A549 (cell line): ENCODE data around the gene LILRB3. TPM values are rescaled to one million over a fixed set of nuclear protein-coding genes. Genes with fewer than 3 reads are reported as not detected.

ENCODE experiments used
- ATAC-seq, 2 experiments: fragments of 200-7000 bp in 1 of 2; fragments of >200 bp in 1 of 2; cut with Nextera tagmentation in 1 of 2; cut with Tn5 transposase in 1 of 2; 3 replicates each; pipeline versions ENCODE4 v1.8.0 to v1.9.1; 2018 to 2020; ENCODE audit warnings: mild to moderate bottlenecking in 1 of 2, moderate library complexity in 1 of 2
- CTCF ChIA-PET: fragments of 300-600 bp; sonication (Branson Sonifier 250); formaldehyde crosslinking; extraction: SDS; loops from one replicate; lab custom pipeline; 2021; ENCODE audit warnings: antibody characterized with exemption, inconsistent platforms; lab: Yijun Ruan, JAX
- POLR2A ChIA-PET: fragments of 350-600 bp; formaldehyde crosslinking; extraction: SDS; loops from one replicate; lab custom pipeline; 2021; ENCODE audit warnings: antibody characterized with exemption, inconsistent platforms; lab: Yijun Ruan, JAX
- DNase-seq, 2 experiments: peaks; one replicate each; pipeline versions ENCODE4 v3.0.0 to v3.0.0-alpha.2; 2011 to 2016; ENCODE audit warnings: low read depth in 1 of 2, low spot score in 1 of 2
- FAIRE-seq: peaks from 2 replicates; lab custom pipeline; 2011; peaks lifted over from hg19 to GRCh38; lab: Jason Lieb, UNC
- H3K27ac ChIP-seq, 2 experiments: fragments of >200 bp; sonication (Bioruptor Twin); formaldehyde crosslinking; 3 replicates each; pipeline ENCODE4 v1.5.1; 2016 to 2017
- H3K4me1 ChIP-seq: fragments of >200 bp; sonication (Bioruptor Twin); formaldehyde crosslinking; 3 replicates; pipeline ENCODE4 v1.6.1; 2016
- H3K4me2 ChIP-seq: fragments of >200 bp; sonication (Bioruptor Twin); formaldehyde crosslinking; 3 replicates; pipeline ENCODE4 v1.6.1; 2016
- H3K4me3 ChIP-seq: fragments of >200 bp; sonication (Bioruptor Twin); formaldehyde crosslinking; 3 replicates; pipeline ENCODE4 v1.5.1; 2016
- H3K9me3 ChIP-seq: fragments of >200 bp; sonication (Bioruptor Twin); formaldehyde crosslinking; 3 replicates; pipeline ENCODE4 v1.6.1; 2016
- CHD2 ChIP-seq: fragments of 150-350 bp; IDR thresholded peaks from 2 replicates; pipeline ENCODE4 v1.6.1; 2014; ENCODE audit warnings: low read length; ENCODE audit not compliant: partially characterized antibody
- CTCF ChIP-seq: fragments of >200 bp; sonication (Bioruptor Twin); formaldehyde crosslinking; IDR thresholded peaks from 3 replicates; pipeline ENCODE4 v1.5.1; 2016
- EHMT2 ChIP-seq: fragments of 200-600 bp; sonication (generic); IDR thresholded peaks from 2 replicates; pipeline ENCODE4 v1.6.1; 2016; ENCODE audit warnings: antibody characterized with exemption, low read depth, mild to moderate bottlenecking, moderate library complexity
- ESRRA ChIP-seq: fragments of 150-350 bp; IDR thresholded peaks from 2 replicates; pipeline ENCODE4 v1.6.1; 2014; ENCODE audit warnings: mild to moderate bottlenecking, low read length, borderline replicate concordance
- FOXS1 ChIP-seq: fragments of 250-450 bp; sonication (Bioruptor Pico); IDR thresholded peaks from 2 replicates; pipeline ENCODE4 v1.5.0; 2020; ENCODE audit warnings: mild to moderate bottlenecking, moderate library complexity
- GATA3 ChIP-seq: IDR thresholded peaks from 2 replicates; pipeline ENCODE4 v1.6.1; 2012; ENCODE audit warnings: borderline replicate concordance
- HEYL ChIP-seq: fragments of 250-450 bp; sonication (Bioruptor Pico); IDR thresholded peaks from 2 replicates; pipeline ENCODE4 v1.8.0; 2021; ENCODE audit warnings: mild to moderate bottlenecking, moderate library complexity
- HOXA7 ChIP-seq: fragments of 250-450 bp; sonication (Bioruptor Pico); IDR thresholded peaks from 2 replicates; pipeline ENCODE4 v1.5.0; 2020; ENCODE audit warnings: mild to moderate bottlenecking, moderate library complexity
- HOXB5 ChIP-seq: fragments of 250-450 bp; sonication (Bioruptor Pico); IDR thresholded peaks from 2 replicates; pipeline ENCODE4 v1.5.0; 2020; ENCODE audit warnings: mild to moderate bottlenecking, moderate library complexity
- MAX ChIP-seq: IDR thresholded peaks from 2 replicates; pipeline ENCODE4 v1.6.1; 2012
- MYC ChIP-seq: IDR thresholded peaks from 2 replicates; pipeline ENCODE4 v1.6.1; 2012; ENCODE audit warnings: mild to moderate bottlenecking, inconsistent platforms, low read length, improper control_type of control experiment, borderline replicate concordance
- NFE2L2 ChIP-seq: fragments of 150-350 bp; conservative IDR thresholded peaks from 2 replicates; pipeline ENCODE4 v1.6.1; 2014; ENCODE audit warnings: low read length
- PBX3 ChIP-seq: IDR thresholded peaks from 2 replicates; pipeline ENCODE4 v1.6.1; 2012
- PHF8 ChIP-seq: fragments of 200-600 bp; sonication (generic); IDR thresholded peaks from 2 replicates; pipeline ENCODE4 v1.6.1; 2016; ENCODE audit warnings: low read depth, mild to moderate bottlenecking, antibody characterized with exemption, moderate library complexity, borderline replicate concordance
- RAD21 ChIP-seq, 2 experiments: fragments of >200 bp in 1 of 2; sonication (Bioruptor Twin) in 1 of 2; formaldehyde crosslinking in 1 of 2; IDR thresholded peaks in 1 of 2; conservative IDR thresholded peaks in 1 of 2; 2 replicates in 1 of 2; 3 replicates in 1 of 2; pipeline ENCODE4 v1.6.1; 2012 to 2018; ENCODE audit warnings: inconsistent platforms in 1 of 2
- RARB ChIP-seq: fragments of 250-450 bp; sonication (Bioruptor Pico); IDR thresholded peaks from 2 replicates; pipeline ENCODE4 v1.8.0; 2021; ENCODE audit warnings: mild to moderate bottlenecking, moderate library complexity
- RFX5 ChIP-seq: fragments of 450-650 bp; IDR thresholded peaks from 2 replicates; pipeline ENCODE4 v1.7.1; 2014; ENCODE audit warnings: antibody characterized with exemption, mild to moderate bottlenecking, moderate library complexity
- RNF2 ChIP-seq: fragments of 200-600 bp; sonication (generic); IDR thresholded peaks from 2 replicates; pipeline ENCODE4 v1.6.1; 2016; ENCODE audit warnings: low read depth, mild to moderate bottlenecking, antibody characterized with exemption, moderate library complexity, borderline replicate concordance
- SMC3 ChIP-seq: fragments of >200 bp; sonication (Bioruptor Twin); formaldehyde crosslinking; IDR thresholded peaks from 3 replicates; pipeline ENCODE4 v1.6.1; 2018; ENCODE audit warnings: inconsistent platforms
- SREBF2 ChIP-seq: fragments of 450-650 bp; IDR thresholded peaks from 2 replicates; pipeline ENCODE4 v1.6.1; 2014; ENCODE audit warnings: mild to moderate bottlenecking, moderate library complexity
- TFCP2L1 ChIP-seq: fragments of 250-450 bp; sonication (Bioruptor Pico); IDR thresholded peaks from 2 replicates; pipeline ENCODE4 v1.5.0; 2021; ENCODE audit warnings: mild to moderate bottlenecking
- USF2 ChIP-seq: fragments of 450-650 bp; IDR thresholded peaks from 2 replicates; pipeline ENCODE4 v1.6.1; 2014; ENCODE audit warnings: antibody characterized with exemption
- ZNF302 ChIP-seq: fragments of 250-450 bp; sonication (Bioruptor Pico); IDR thresholded peaks from 2 replicates; pipeline ENCODE4 v1.9.0; 2021; ENCODE audit warnings: inconsistent platforms, mild to moderate bottlenecking, moderate library complexity
- WGBS: methylation state at CpG from one replicate; pipeline ENCODE4 v1.1.6; 2017; ENCODE audit errors: missing lambda C conversion rate; 5-methylcytosine and 5-hydroxymethylcytosine counted together
- polyA plus RNA-seq, 4 experiments: library from polyadenylated mRNA; depleted of rRNA in 3 of 4; stranded (reverse); fragments of >200 nt; fragmentation: RNase III in 1 of 4; extraction: RNeasy Plus Mini Kit Qiagen cat#74134 plus additional on column Dnase treatment in 1 of 4; gene quantifications; 2 replicates in 3 of 4; 3 replicates in 1 of 4; pipeline ENCODE4 v1.2.3, GENCODE V29; 2011 to 2017
- TF ChIP-seq, protein P1 (sequence below): fragments of 200-600 bp; sonication (generic); IDR thresholded peaks from 2 replicates; pipeline ENCODE4 v1.6.1; 2016; ENCODE audit warnings: antibody characterized with exemption, mild to moderate bottlenecking, moderate library complexity
- TF ChIP-seq, protein P2 (sequence below): fragments of >200 bp; sonication (Bioruptor Twin); formaldehyde crosslinking; IDR thresholded peaks from 2 replicates; pipeline ENCODE4 v1.6.1; 2016

The LILRB3 gene
- polyA plus RNA-seq, 2 of the 4 experiments (the other 2 are of a cell fraction): not detected

DNA sequence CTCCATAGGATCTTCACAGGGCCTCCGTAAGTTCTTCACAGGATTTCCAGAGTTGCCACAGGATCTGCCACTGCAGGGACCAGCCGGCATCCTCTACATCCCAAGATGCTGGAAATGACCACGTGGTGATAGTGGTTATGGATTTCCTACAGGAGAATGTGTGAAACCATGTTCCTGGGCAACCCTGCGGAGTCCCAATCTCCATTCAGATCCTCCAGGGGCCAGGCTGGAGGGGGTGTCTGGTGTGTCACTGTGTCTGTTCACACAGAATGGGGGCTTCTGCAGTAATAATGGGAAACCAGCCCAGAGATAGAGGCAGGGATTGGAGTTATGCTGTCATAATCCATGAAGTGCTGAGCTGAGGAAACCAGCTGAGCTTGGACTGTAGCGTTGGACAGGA is 11.1 kb upstream of the LILRB3 start:
- FAIRE-seq (no peak), ATAC-seq (no peak), DNase-seq (no peak)
- ChIA-PET POLR2A (no interaction called here), CTCF (interaction anchor here (1.0 to 3.2 kb wide), 4 partner anchors 13 to 158 kb away, joined by 3 to 10 read pairs (median 6); no protein-coding TSS in a partner anchor)
- H3K27ac ChIP-seq: no peak overlapping the region
- no peaks in the 10 kb centered on the region for H3K4me1 ChIP-seq
- 42% methylated on average over 5 of the region's 5 CpGs for WGBS
- TF ChIP-seq MAX: no peak
- no peak for TF ChIP-seq GATA3
- TF ChIP-seq, protein P1, sequence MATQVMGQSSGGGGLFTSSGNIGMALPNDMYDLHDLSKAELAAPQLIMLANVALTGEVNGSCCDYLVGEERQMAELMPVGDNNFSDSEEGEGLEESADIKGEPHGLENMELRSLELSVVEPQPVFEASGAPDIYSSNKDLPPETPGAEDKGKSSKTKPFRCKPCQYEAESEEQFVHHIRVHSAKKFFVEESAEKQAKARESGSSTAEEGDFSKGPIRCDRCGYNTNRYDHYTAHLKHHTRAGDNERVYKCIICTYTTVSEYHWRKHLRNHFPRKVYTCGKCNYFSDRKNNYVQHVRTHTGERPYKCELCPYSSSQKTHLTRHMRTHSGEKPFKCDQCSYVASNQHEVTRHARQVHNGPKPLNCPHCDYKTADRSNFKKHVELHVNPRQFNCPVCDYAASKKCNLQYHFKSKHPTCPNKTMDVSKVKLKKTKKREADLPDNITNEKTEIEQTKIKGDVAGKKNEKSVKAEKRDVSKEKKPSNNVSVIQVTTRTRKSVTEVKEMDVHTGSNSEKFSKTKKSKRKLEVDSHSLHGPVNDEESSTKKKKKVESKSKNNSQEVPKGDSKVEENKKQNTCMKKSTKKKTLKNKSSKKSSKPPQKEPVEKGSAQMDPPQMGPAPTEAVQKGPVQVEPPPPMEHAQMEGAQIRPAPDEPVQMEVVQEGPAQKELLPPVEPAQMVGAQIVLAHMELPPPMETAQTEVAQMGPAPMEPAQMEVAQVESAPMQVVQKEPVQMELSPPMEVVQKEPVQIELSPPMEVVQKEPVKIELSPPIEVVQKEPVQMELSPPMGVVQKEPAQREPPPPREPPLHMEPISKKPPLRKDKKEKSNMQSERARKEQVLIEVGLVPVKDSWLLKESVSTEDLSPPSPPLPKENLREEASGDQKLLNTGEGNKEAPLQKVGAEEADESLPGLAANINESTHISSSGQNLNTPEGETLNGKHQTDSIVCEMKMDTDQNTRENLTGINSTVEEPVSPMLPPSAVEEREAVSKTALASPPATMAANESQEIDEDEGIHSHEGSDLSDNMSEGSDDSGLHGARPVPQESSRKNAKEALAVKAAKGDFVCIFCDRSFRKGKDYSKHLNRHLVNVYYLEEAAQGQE: no peak
- no peak for TF ChIP-seq PBX3
- TF ChIP-seq NFE2L2: no peak
- TF ChIP-seq RFX5: no peak
- TF ChIP-seq, protein P2, sequence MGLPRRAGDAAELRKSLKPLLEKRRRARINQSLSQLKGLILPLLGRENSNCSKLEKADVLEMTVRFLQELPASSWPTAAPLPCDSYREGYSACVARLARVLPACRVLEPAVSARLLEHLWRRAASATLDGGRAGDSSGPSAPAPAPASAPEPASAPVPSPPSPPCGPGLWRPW: no peak
- no peak overlapping the region for H3K4me2 ChIP-seq
- H3K4me3 ChIP-seq: no peak overlapping the region
- peaks cover 21% of the 10 kb centered on the region for H3K9me3 ChIP-seq

DNA sequence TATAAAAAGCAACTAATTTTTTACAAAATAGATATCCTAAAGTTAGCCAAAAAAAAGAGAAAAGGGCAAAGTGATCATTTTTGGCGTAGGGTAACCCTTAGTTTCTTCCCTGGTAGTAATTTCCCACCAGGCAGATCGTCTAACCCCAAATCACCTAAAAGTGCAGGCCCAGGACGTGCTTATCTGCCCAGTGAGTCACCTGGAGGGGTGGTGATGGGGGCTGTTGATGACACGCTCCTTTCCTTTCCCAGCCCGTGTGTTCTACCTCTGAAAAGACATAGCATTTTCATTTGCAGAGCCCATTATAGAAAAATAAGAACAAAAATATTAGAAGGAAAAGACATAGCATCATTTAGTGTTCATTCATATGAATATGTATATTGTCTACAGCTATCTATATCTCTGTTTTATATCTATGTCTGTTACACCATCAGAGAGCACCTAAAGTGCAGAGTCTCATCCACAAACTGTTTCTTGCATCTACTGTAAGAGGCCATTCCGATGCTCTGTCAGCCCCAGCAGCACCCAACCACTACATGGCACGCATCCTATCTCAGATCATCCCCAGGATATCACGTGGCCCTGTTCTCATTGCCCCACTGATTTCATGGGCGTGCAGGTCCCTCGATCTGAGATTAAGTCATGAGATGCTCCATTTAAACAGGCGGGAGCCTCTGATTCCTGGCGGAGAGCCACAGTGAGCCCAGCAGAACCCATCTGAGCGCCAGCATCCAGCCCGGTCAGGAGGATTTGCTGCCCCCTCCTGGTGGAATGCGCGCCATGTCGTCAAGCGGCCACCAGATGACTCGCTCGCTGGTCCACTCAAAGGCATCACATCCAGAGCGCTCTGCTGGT is 8.5 kb upstream of the LILRB3 start:
- ChIA-PET CTCF (interaction anchor here (0.6 to 2.4 kb wide), 20 partner anchors 9 to 160 kb away, joined by 3 to 10 read pairs (median 3); partner anchors contain the start of genes LILRA6, LILRB3 and TSEN34), POLR2A (no interaction called here)
- TF ChIP-seq CTCF (peak; percentile 92), PBX3 (no peak), MYC (no peak), RFX5 (no peak), CHD2 (no peak), HOXA7 (no peak), EHMT2 (no peak), HOXB5 (CRISPR knock-in tag) (no peak), ZNF302 (CRISPR knock-in tag) (no peak), SMC3 (peak; percentile 80), USF2 (peak; percentile 24; the same call in 1 of the 2 replicates), TFCP2L1 (CRISPR knock-in tag) (no peak), SREBF2 (no peak), RNF2 (no peak), ESRRA (no peak), PHF8 (no peak), RARB (CRISPR knock-in tag) (no peak), RAD21 (conservative IDR thresholded peaks at IDR 0.05 in 1 of 2, IDR thresholded peaks at IDR 0.05 in 1 of 2) (peak; percentile 85 to 87), HEYL (CRISPR knock-in tag) (no peak), FOXS1 (CRISPR knock-in tag) (no peak)
- TF ChIP-seq, protein P2: no peak
- ATAC-seq (peak; percentile 98 to 99), DNase-seq (peak; percentile 57 to 82), FAIRE-seq (no peak)
- Histone ChIP-seq H3K27ac (no peak overlapping the region), H3K4me3 (no peak overlapping the region), H3K9me3 (peaks cover 21% of the 10 kb centered on the region), H3K4me1 (no peaks in the 10 kb centered on the region), H3K4me2 (peak overlapping the region; percentile 11; the same call in 1 of the 3 replicates)
- 17% methylated on average over 20 of the region's 21 CpGs for WGBS
